Measurements from ENCODE around the gene PIGH.
"Not testable (repeated sequence)": the region's sequence is repeated elsewhere in the genome, so short reads cannot be mapped to it uniquely, and the experiment has no call there.

Gene PIGH

GRCh38 chr14:67609642-67610310 is 9.7 kb upstream of the PIGH start:
- DNase-seq (ENCODE audit: low spot score) = no peak

DNA sequence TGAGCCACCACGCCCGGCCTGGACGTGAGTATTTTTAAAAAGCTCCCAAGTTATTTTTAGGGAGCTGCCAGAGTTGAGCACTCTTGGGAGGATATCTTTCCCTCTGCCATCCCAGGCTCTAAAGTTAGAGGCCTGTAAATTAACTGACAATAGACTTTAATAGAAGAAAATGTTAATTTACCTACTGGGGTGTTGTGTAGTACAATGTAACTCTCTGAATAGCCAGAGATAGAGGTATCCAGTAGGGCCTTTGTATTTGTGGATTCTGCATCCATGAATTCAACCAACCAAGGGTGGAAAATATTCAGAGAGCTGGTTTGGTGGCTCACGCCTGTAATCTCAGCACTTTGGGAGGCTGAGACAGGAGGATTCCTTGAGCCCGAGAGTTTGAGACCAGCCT is 7.6 kb upstream of the PIGH start:
- no peak for DNase-seq (ENCODE audit: low spot score)

- no peak for DNase-seq (ENCODE audit: low spot score)
These were observed 3.0 kb upstream of the PIGH start for GRCh38 chr14:67602995-67603545.

- no peak for DNase-seq (ENCODE audit: low spot score)
These were observed 2.0 kb upstream of the PIGH start for GRCh38 chr14:67602076-67602475.

DNA sequence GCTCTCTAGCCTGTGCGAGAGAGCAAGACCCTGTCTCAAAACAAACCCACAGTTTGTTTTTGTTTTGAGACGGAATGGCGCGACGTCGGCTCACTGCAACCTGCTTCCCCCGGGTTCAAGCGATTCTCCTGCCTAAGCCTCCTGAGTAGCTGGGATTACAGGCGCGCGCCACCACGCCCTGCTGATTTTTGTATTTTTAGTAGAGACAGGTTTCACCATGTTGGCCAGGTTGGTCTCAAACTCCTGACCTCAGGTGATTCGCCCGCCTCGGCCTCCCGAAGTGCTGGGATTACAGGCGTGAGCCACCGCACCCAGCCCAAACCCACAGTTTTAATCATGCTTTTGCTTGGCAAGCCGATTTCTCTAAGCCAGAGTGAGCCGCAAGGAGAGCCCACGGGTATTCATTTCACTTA is 500 bp upstream of the PIGH start:
- DNase-seq (ENCODE audit: low spot score) = not testable (repeated sequence)

- no peak for DNase-seq (ENCODE audit: low spot score)
These were observed 4.7 kb downstream of the PIGH start for GRCh38 chr14:67595392-67595791.

GRCh38 chr14:67593650-67594049 is 6.4 kb downstream of the PIGH start:
- DNase-seq (ENCODE audit: low spot score) = not testable (repeated sequence)

- DNase-seq (ENCODE audit: low spot score) = no peak
These were observed 10.8 kb downstream of the PIGH start for GRCh38 chr14:67589204-67589770.

DNA sequence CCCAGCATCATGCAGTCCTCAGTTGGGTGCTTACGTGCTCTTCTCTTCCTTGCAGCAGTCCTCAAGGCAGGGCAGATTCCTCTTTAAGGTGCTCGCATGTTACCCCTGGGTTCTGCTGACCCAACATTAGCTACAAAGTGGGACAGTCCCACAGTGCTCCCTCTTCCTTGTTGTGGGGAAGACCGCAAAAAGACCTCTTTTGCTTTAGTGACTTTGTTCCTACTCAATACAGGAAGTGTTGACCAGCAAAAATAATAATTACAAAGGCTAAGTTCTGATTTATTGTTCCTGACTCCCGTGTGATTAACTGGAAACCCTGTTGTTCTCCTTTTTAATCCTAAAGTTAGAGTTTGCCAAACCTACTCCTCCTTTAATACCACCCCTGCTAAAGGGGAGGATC is 13.7 kb downstream of the PIGH start:
- no peak for DNase-seq (ENCODE audit: low spot score)

GRCh38 chr14:67584978-67585377 is 15.1 kb downstream of the PIGH start:
- no peak for DNase-seq (ENCODE audit: low spot score)

- DNase-seq (ENCODE audit: low spot score) = no peak
These were observed 16.1 kb downstream of the PIGH start for GRCh38 chr14:67583711-67584644.

DNA sequence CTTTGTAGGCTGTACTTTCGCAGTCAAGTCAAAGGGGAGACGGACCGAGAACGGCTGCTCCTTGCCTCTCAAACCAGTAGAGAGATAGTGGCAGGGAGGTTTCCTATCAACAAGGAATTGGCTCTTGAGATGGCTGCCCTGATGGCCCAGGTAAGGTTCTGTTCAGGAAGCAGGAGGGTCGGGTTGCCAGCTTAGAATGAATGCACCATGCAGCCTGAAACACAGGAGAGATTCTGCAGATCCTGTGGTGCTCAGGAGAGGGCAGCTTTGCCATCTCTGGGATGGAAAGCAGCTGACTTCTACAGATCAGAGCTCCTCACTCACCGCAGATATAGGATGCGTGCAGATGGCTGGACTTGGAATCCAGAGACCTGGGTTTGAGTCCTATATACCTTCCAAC is 18.0 kb downstream of the PIGH start:
- DNase-seq (ENCODE audit: low spot score) = no peak

DNA sequence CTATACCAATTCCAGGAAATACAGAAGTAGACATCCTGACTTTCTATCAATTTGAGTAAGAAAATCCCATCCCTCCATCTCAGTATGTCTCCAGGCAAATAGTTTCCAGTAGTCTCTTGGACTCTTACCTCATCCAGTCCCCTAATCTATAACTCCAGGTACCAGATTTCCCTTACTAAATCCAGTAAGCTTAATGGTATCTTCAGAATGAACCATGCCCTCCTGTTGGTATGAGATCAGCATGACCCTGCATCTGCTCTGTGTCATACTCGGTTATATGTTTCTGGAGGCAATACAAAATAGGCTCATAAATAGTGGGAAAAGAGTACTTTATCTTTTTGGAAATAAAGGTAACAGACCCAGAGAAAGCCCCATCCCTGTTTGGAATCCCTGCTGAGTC is 18.4 kb downstream of the PIGH start:
- DNase-seq (ENCODE audit: low spot score) = no peak

DNA sequence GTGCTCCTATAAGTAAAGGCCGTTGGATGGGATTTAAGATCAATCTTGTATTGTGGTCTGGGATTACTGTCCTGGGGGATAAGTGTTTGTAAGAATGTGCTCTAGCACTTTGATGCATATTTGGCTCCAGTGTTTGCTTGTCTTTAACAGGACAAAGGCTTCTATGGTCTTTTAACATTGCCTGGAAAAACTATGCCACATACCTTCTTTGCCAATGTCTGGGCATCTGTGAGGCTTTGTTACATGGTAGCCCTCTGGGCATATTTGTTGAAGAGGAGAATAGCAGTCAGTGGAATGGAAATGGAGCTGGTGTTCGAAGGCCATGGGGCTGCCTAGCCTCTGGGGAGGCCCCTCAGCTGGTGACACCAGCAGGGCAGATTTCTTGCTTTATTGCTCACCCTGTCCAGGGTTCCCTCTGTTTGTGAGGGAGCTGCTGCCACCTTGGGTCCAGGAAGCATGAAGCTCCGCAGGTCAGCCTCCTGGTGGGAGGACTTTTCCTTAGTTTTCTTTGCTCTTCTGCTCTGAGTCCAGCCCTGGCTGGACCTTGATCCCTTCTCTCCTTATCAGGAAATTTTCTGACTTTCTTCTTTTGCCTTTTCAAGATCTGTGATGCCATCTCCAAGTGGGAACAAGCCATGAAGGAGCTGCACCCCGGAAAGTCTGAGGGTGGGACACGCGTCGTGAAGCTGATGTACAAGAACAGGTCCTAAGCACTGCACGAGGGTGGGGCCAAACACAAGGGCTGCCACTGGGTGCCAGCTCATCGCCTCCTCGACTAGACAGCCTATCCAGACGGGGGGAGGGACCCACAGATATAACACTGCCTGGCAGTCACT is 19.5 kb downstream of the PIGH start:
- no peak for DNase-seq (ENCODE audit: low spot score)

- DNase-seq (ENCODE audit: low spot score) = no peak
These were observed 20.4 kb downstream of the PIGH start for GRCh38 chr14:67579636-67580035.

- DNase-seq (ENCODE audit: low spot score) = no peak
These were observed 21.0 kb downstream of the PIGH start for GRCh38 chr14:67579040-67579439.

GRCh38 chr14:67577909-67578749 is 21.9 kb downstream of the PIGH start:
- DNase-seq (ENCODE audit: low spot score) = no peak

DNA sequence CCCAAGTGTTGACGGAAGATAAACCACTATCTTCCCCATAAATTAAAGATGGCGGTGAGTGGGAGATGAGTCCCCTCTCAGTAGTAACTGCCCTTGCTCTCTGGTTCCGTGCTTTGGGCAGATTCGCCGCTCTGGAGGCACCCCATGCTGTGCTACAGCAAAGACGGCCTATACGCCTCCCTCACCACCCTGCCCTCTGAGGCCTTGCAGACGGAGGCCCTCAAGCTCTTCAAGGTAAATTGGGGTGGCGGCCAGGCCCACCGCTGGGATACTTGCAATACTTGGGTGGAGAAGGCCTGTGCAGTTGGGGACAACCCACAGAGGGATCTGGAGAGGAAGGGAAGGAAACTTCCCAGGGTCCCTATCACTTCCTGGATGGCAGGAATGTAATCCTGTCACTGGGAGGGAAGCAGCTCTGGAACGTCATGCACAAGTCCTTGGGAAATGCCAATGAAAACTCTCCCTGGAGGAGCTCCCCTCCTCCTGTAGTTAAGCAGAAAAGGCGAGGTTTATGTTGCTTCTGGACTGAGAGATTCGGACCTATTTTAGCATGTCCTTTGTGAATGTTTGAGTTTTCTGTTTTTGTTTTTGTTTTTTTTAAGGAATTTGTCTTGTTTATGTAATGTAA is 22.8 kb downstream of the PIGH start:
- DNase-seq (ENCODE audit: low spot score) = no peak

DNA sequence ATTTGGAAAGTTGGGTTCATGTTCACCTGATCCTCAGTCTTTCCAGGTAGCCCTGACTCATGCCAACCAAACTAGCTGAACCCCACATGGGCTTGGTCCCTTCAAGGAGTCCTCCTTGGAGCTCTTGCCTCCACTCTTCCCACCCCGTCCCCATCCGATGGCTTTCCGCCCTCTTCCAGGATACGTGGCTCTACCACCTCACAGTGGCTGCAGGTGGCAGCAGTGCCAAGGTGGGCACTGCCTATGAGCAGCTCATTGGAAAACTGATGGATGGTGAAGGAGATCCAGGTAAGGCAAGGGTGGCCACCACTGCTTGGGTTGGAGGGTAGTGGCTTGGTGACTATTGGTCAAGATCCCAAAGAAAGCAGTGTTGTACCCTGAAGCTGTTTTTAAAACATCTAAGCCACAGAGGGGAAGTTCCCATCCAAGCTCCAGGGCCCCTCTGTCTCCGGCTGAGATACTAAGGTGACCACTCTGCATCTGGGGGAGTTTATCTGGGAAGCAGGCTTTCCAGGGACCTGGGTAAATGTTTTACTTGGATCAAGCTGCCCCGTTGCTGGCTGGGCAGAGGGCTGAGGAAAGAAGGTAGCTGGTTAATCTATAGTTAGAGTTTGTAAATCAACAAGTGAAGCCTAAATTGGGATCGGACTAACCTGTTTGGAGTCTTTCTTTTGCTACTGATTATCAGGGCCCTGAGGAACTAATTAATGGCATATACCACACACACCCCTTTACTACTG is 23.7 kb downstream of the PIGH start:
- DNase-seq (ENCODE audit: low spot score) = no peak

- no peak for DNase-seq (ENCODE audit: low spot score)
These were observed 24.4 kb downstream of the PIGH start for GRCh38 chr14:67575684-67576083.

All from putamen (tissue), 1 donor.